Measurements from ENCODE around the gene SNAP29.

SNAP29 gene

DNA sequence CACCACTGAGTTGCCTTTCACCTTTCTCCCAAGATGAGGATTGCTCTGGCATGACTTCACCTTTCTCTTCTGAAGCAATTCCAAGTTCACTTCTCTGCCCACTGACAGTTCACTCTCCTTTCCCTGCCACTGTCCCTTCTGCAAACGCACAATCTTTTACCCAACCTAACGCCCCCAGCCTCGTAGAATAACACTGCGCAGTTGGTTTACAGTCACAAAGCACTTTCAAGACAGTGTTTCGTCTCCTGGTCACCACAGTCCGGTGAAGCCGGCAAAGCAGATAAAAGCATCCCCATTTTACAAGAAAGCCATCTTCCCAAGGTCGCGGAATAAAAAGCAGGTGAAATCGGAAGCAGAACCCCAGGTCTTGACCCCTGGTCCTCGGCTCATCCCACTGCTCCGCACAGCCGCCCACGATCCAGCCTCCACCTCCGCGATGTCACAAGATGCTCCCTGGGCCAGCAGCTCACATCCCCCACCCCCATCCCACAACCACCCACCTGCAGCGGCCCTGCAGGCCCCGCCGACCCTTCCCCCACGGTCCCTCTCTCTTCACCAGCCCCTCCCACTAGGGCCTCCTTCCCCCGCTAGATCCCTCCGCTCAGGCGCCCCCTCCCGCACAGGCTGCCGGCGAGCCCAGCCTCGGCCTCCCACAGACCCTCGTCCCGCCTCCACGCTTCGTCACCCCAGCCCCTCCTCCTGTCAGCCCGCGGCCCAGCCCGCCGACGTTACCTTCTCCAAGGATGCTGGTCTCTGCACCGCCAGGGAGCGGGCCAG lies 781 bp upstream of the SNAP29 start:
- H3K4me3 ChIP-seq (ENCODE audit: control insufficient read depth, low read depth, low read length), result peak overlapping the region; percentile 57
- TF ChIP-seq, protein P1, sequence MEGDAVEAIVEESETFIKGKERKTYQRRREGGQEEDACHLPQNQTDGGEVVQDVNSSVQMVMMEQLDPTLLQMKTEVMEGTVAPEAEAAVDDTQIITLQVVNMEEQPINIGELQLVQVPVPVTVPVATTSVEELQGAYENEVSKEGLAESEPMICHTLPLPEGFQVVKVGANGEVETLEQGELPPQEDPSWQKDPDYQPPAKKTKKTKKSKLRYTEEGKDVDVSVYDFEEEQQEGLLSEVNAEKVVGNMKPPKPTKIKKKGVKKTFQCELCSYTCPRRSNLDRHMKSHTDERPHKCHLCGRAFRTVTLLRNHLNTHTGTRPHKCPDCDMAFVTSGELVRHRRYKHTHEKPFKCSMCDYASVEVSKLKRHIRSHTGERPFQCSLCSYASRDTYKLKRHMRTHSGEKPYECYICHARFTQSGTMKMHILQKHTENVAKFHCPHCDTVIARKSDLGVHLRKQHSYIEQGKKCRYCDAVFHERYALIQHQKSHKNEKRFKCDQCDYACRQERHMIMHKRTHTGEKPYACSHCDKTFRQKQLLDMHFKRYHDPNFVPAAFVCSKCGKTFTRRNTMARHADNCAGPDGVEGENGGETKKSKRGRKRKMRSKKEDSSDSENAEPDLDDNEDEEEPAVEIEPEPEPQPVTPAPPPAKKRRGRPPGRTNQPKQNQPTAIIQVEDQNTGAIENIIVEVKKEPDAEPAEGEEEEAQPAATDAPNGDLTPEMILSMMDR (IDR thresholded peaks at IDR 0.05; ENCODE audit: control insufficient read depth, insufficient read depth, low read depth, low read length, missing control alignments), result no peak
- peak; percentile 28 for DNase-seq (ENCODE audit: low read depth)

DNA sequence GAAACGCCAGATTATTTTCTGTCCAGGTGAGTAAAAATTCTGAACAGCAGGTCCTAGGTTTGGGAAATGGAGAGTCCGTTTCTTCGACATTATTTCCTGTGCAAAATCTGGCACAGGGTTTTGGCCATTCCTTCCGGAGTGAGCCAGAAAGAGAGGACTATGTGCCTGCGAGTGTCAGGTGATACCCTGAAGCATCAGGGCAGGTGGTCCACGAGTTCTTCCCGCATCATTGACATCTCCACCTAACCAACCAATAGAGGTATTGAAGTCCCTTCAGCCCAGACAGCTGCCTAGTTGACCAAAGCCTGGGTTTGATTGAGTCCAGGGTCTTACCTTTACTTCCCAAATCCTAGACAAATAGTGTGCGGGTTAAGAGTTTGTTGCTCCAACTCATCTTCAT lies 808 bp downstream of the SNAP29 start:
- DNase-seq (ENCODE audit: low read depth), result no peak
- peak overlapping the region; percentile 79 for H3K4me3 ChIP-seq (ENCODE audit: control insufficient read depth, low read depth, low read length)
- TF ChIP-seq, protein P1 (IDR thresholded peaks at IDR 0.05; ENCODE audit: control insufficient read depth, insufficient read depth, low read depth, low read length, missing control alignments), result no peak

DNA sequence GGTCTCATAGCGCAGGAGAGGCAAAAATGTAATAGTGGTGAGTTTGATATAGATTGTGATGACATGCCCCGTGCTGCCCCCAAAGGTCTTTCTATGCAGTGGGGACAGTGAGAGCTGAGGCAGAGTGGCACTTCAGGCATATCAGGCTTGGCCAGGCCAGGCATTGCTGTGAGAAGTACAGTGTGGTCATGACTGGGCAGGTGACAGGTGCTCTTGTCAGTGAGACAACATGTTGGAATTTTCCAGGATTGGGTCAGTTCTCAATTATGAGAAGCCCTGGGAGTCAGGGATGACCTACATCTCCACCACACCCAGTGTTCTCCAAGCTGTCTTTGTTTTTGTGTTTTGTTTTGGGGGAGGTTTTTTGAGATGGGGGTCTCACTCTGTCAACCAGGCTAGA lies 3.7 kb downstream of the SNAP29 start:
- TF ChIP-seq, protein P1 (IDR thresholded peaks at IDR 0.05; ENCODE audit: control insufficient read depth, insufficient read depth, low read depth, low read length, missing control alignments), result no peak
- DNase-seq (ENCODE audit: low read depth), result no peak

DNA sequence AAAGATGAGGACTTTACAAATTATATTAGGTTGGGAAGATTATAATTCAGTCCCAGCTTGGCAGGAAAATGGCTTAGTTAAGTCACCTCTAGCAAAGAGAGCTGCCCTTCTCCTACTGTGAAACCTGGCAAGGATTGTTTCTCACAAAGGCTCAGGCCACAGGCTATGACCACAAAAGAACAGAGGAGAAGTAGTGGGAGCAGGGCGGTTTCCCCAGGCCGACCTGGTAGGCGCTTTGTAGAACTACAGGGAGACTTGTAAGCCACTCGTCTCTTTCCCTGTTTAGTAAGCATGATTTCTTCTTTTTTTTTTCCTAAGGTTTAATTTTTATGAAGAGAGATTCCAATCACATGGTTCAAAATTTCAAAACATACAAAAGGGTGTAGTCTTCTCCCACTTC lies 4.6 kb downstream of the SNAP29 start:
- no peak for DNase-seq (ENCODE audit: low read depth)
- H3K4me3 ChIP-seq (ENCODE audit: control insufficient read depth, low read depth, low read length), result no peak overlapping the region
- TF ChIP-seq, protein P1 (IDR thresholded peaks at IDR 0.05; ENCODE audit: control insufficient read depth, insufficient read depth, low read depth, low read length, missing control alignments), result no peak

More for the DNA sequence above, 3.7 kb downstream of the SNAP29 start:
- H3K4me3 ChIP-seq (ENCODE audit: control insufficient read depth, low read depth, low read length), result no peak overlapping the region

DNA sequence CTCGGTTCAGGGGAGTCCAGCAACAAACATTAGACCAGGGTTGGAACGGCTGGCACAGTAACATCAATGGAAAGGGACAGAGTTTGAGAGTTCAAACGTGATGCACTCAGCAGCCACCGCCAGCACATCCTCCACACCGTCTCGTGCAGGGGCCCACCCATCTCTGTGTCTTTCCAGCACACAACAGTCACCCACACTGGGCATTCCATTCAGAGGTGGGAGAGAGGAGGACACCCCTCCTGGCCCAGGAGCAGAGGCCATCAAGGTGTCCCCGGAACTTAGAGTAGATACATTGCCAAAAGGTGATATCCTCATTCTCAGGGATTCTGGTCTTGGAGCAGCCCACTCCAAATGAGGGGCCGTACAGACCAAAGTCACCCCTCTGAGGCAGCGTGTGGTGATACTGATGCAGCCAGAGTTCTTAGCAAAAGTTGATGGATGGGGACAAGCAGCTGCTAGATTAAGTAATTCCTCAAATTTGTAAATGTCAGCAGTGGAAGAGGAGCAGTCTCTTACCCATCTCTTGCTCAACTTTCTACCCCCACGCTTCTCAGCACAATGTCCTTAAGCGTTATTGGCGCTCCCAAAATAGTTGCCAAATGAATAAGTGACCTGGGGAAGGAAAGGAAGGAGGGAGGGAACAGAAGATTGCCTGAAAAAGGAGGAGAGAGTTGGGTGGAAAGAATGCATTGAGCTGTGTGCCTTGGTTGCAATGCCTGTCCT lies 5.5 kb downstream of the SNAP29 start:
- no peak for DNase-seq (ENCODE audit: low read depth)
- no peak overlapping the region for H3K4me3 ChIP-seq (ENCODE audit: control insufficient read depth, low read depth, low read length)
- TF ChIP-seq, protein P1 (IDR thresholded peaks at IDR 0.05; ENCODE audit: control insufficient read depth, insufficient read depth, low read depth, low read length, missing control alignments), result no peak

DNA sequence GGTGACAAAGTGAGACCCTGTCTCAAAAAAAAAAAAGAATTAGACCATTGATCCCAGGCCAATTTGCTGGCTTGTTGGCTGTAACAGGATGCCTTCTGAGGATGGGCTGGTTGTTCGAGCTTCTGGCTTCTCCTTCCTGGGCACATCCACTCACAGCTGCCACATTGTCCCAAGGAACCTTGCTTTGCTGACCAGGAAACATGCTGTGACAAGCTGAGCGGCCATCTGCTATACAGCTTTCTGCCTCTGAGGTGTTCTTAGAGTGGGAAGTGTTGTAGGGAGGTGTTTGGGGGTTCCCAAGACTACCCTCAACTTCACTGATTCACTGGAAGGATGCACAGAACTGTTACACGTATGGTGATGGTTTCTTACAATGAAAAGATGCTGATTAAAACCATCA lies 6.5 kb downstream of the SNAP29 start:
- DNase-seq (ENCODE audit: low read depth), result no peak
- TF ChIP-seq, protein P1 (IDR thresholded peaks at IDR 0.05; ENCODE audit: control insufficient read depth, insufficient read depth, low read depth, low read length, missing control alignments), result no peak
- H3K4me3 ChIP-seq (ENCODE audit: control insufficient read depth, low read depth, low read length), result no peak overlapping the region

All from AG09309 (cell line).